Activated B cell treated with CpG ODN at 0.5 μM for 24 hours (primary cell): ENCODE data around the gene SORL1. TPM values are rescaled to one million over a fixed set of nuclear protein-coding genes. Genes with fewer than 3 reads are reported as not detected.
A peak's percentile ranks its signal among the peaks of the same experiment; 100 is the strongest.

Experiments used
- ATAC-seq: fragments of 200-7000 bp; cut with Tn5 transposase; one replicate; pipeline ENCODE4 v1.10.0; 2021; ENCODE audit warnings: low read depth, mild to moderate bottlenecking, moderate library complexity
- CTCF ChIA-PET: fragments of 350-600 bp; sonication (Branson Sonifier 250); formaldehyde crosslinking; loops from one replicate; lab custom pipeline; 2021; ENCODE audit warnings: antibody characterized with exemption; lab: Charles Lee
- POLR2A ChIA-PET: fragments of 350-600 bp; sonication (Branson Sonifier 250); formaldehyde crosslinking; loops from one replicate; lab custom pipeline; 2021; ENCODE audit warnings: antibody characterized with exemption; lab: Charles Lee
- DNase-seq: peaks from one replicate; pipeline ENCODE4 v3.0.0; 2022
- H3K27ac Mint-ChIP-seq: one replicate; pipeline ENCODE4 v1.8.0; 2020; ENCODE audit warnings: mixed read lengths
- H3K27me3 Mint-ChIP-seq: one replicate; pipeline ENCODE4 v1.8.0; 2021; ENCODE audit warnings: mixed read lengths
- H3K36me3 Mint-ChIP-seq: one replicate; pipeline ENCODE4 v1.8.0; 2021; ENCODE audit warnings: low read depth, mixed read lengths
- H3K4me1 Mint-ChIP-seq: one replicate; pipeline ENCODE4 v1.8.0; 2021; ENCODE audit warnings: mixed read lengths
- H3K4me3 Mint-ChIP-seq: one replicate; pipeline ENCODE4 v1.8.0; 2020; ENCODE audit warnings: mild to moderate bottlenecking, mixed read lengths
- H3K9me3 Mint-ChIP-seq: one replicate; pipeline ENCODE4 v1.8.0; 2020; ENCODE audit warnings: mixed read lengths
- intact Hi-C: fragments of 100-400 bp; cut with micrococcal nuclease; formaldehyde crosslinking; loops from one replicate; pipeline ENCODE4 v1.15.1; 2024
- total RNA-seq: library from RNA; stranded (reverse); gene quantifications from 2 replicates; pipeline ENCODE4 v1.2.3, GENCODE V29; 2022
- TF ChIP-seq, protein P1 (sequence below): fragments of 200-600 bp; IDR thresholded peaks from one replicate; pipeline ENCODE4 v1.8.0; 2022; ENCODE audit warnings: antibody characterized with exemption, mild to moderate bottlenecking

SORL1 gene
- total RNA-seq, 1 donor from 2014 or later, result 180 TPM

DNA sequence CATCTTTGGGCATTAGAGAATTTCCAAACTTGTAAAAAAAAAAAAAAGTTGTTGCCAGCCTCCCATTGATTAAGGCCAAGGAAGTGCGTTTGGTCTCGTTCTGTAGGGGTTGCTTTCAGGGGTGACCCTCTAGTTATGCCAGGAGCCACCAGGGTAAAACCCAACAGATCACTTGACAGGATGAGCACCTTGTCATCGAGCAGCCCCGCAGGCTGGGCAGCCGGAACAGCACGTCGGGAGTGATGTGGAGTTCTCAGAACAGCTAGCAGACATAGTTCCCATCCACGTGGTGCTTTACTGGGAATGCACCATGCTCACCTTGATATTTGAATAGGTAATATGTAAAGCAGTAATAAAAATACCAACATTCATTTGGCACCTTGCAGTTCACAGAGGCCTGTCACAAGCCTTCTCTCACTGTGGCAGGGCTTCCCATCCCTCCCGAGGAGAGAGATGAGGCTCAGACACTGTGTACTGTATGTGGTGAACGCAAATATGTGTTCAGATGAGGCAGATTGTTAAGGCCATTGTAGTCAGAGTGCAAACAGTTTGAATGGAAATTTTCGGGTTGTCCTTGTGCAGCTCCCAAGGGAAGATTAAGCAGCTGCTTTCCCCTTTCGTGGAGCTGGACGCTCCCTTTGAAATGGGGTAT is 71.6 kb downstream of the SORL1 start:
- H3K36me3 Mint-ChIP-seq, result peaks cover 71% of the 10 kb centered on the region
- ChIA-PET POLR2A (no interaction called here), CTCF (no interaction called here)
- peaks cover 4% of the 10 kb centered on the region for H3K9me3 Mint-ChIP-seq
- DNase-seq (no peak), ATAC-seq (no peak)
- H3K27ac Mint-ChIP-seq, result no peak overlapping the region
- H3K4me3 Mint-ChIP-seq, result no peak overlapping the region
- TF ChIP-seq, protein P1, sequence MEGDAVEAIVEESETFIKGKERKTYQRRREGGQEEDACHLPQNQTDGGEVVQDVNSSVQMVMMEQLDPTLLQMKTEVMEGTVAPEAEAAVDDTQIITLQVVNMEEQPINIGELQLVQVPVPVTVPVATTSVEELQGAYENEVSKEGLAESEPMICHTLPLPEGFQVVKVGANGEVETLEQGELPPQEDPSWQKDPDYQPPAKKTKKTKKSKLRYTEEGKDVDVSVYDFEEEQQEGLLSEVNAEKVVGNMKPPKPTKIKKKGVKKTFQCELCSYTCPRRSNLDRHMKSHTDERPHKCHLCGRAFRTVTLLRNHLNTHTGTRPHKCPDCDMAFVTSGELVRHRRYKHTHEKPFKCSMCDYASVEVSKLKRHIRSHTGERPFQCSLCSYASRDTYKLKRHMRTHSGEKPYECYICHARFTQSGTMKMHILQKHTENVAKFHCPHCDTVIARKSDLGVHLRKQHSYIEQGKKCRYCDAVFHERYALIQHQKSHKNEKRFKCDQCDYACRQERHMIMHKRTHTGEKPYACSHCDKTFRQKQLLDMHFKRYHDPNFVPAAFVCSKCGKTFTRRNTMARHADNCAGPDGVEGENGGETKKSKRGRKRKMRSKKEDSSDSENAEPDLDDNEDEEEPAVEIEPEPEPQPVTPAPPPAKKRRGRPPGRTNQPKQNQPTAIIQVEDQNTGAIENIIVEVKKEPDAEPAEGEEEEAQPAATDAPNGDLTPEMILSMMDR, result no peak
- no peaks in the 10 kb centered on the region for H3K27me3 Mint-ChIP-seq
- intact Hi-C loops, result no loop called here
- peaks cover 26% of the 10 kb centered on the region for H3K4me1 Mint-ChIP-seq

DNA sequence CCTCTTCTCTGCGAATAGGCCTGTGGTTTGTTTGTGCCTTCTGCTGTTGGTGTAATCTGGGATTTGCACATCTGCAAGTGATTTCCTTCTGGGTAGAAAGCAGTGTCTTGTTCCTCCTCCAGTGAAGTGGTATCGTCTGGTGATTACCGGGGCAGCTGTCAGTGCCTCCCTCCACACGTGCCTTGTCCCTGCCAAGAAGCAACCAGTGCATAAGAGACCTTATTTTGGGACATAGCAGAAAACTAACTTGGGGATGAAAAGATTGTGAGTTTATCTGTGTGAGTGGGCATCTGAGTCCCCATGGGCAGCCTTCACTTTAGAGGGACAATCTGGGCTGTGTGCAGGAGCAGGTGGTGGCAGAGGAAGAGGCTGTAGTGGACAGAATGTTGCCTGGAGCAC is 72.1 kb downstream of the SORL1 start:
- intact Hi-C loops, result no loop called here
- TF ChIP-seq, protein P1, result no peak
- Mint-ChIP-seq H3K4me1 (peaks cover 26% of the 10 kb centered on the region), H3K9me3 (peaks cover 4% of the 10 kb centered on the region), H3K27me3 (no peaks in the 10 kb centered on the region), H3K4me3 (no peak overlapping the region), H3K27ac (no peak overlapping the region), H3K36me3 (peaks cover 75% of the 10 kb centered on the region)
- DNase-seq, result no peak
- ChIA-PET CTCF (no interaction called here), POLR2A (no interaction called here)
- ATAC-seq, result no peak

DNA sequence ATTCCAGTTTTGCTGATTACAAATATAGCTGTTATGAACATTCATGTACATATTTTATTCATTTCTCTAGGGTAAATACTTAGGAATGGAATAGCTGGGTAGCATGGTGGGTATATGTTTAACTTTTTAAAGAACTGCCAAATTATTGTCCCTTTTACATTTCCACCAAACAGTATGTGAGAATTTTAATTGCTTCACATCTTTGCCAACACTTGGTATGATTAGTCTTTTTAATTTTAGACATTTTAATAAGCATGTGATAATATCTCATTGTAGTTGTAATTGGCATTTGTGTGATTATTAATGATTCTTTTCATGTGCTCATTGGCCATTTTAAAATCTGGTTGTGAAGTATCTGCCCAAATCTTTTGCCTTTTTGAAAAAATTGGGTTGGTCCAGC is 73.3 kb downstream of the SORL1 start:
- no peak for DNase-seq
- Mint-ChIP-seq H3K4me1 (peaks cover 21% of the 10 kb centered on the region), H3K9me3 (peaks cover 10% of the 10 kb centered on the region), H3K4me3 (no peak overlapping the region), H3K36me3 (peaks cover 74% of the 10 kb centered on the region), H3K27ac (no peak overlapping the region), H3K27me3 (no peaks in the 10 kb centered on the region)
- no peak for ATAC-seq
- CTCF ChIA-PET, result no interaction called here
- POLR2A ChIA-PET, result no interaction called here
- intact Hi-C loops, result no loop called here
- TF ChIP-seq, protein P1, result no peak

DNA sequence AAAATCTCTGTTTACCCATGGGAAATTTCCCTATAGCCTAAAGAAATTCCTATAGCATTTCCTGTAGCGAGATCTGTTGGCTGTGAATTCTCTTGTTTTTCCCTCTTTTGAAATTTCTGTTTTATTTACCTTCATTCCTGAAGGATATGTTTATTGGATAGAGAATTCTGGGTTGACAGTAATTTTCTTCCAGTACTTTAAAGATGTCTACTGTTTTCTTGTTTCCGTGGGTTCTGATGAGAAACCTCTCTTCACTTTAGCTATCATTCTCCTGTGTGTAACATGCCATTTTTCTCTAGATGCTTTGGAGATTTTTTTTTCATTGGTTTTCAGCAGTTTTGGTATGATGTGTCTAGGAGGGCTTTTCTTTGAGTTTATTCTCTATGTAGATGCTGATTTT is 78.1 kb downstream of the SORL1 start:
- ChIA-PET CTCF (no interaction called here), POLR2A (no interaction called here)
- DNase-seq (no peak), ATAC-seq (no peak)
- H3K27ac Mint-ChIP-seq, result no peak overlapping the region
- no peak overlapping the region for H3K4me3 Mint-ChIP-seq
- peaks cover 9% of the 10 kb centered on the region for H3K9me3 Mint-ChIP-seq
- intact Hi-C loops, result no loop called here
- H3K36me3 Mint-ChIP-seq, result peaks cover 75% of the 10 kb centered on the region
- H3K4me1 Mint-ChIP-seq, result peaks cover 12% of the 10 kb centered on the region
- no peaks in the 10 kb centered on the region for H3K27me3 Mint-ChIP-seq
- TF ChIP-seq, protein P1, result no peak

DNA sequence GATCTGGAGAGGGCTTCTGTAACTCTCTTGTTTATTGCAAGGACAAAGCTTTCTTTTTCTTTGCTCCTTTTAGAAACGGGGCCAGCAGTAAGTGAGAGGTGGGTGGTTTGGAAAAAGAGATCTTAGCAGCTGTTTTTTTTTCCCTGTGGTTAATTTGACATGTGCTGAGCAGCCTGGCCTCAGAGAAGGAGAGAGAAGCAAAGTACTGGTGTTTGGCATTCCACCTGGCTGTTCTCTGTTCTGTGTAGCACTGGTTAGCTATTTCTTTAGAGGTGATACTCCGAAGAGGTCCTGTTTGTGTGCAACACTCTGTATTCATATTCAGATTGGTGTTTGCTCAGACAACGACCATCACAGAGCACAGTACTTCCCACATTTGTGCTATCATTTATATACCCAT is 81.5 kb downstream of the SORL1 start:
- peaks cover 30% of the 10 kb centered on the region for H3K4me1 Mint-ChIP-seq
- ATAC-seq (no peak), DNase-seq (no peak)
- no peaks in the 10 kb centered on the region for H3K27me3 Mint-ChIP-seq
- ChIA-PET CTCF (interaction anchor here (1.0 kb wide), 1 partner anchor 214 kb away, joined by 3 read pairs; no protein-coding TSS in a partner anchor), POLR2A (no interaction called here)
- TF ChIP-seq, protein P1, result no peak
- H3K36me3 Mint-ChIP-seq, result peaks cover 79% of the 10 kb centered on the region
- intact Hi-C loops, result no loop called here
- peaks cover 8% of the 10 kb centered on the region for H3K9me3 Mint-ChIP-seq
- H3K4me3 Mint-ChIP-seq, result no peak overlapping the region
- H3K27ac Mint-ChIP-seq, result peak overlapping the region; percentile 35
